Right atrium auricular region (tissue), 2 donors: ENCODE results near the gene GPBAR1. TPM values are rescaled to one million over a fixed set of nuclear protein-coding genes. Genes with fewer than 3 reads are reported as not detected.

Source experiments
- DNase-seq: peaks from one replicate; pipeline ENCODE4 v3.0.0-alpha.2; 2019; ENCODE audit warnings: low spot score
- H3K27ac ChIP-seq, 2 donors: fragments of 200-600 bp; sonication (generic); 1 replicate in 1 of 2; 2 replicates in 1 of 2; pipeline ENCODE4 v1.5.1; 2016 to 2019
- H3K27me3 ChIP-seq, 2 donors: fragments of 200-600 bp; sonication (generic); one replicate each; pipeline versions ENCODE4 v1.5.1 to v1.6.0; 2017 to 2019
- H3K36me3 ChIP-seq: fragments of 200-600 bp; sonication (generic); one replicate; pipeline ENCODE4 v1.5.1; 2016
- H3K4me1 ChIP-seq, 2 donors: fragments of 200-600 bp; sonication (generic); one replicate each; pipeline versions ENCODE4 v1.5.1 to v1.6.0; 2017 to 2019
- H3K4me3 ChIP-seq, 2 donors: fragments of 200-600 bp; sonication (generic); 1 replicate in 1 of 2; 2 replicates in 1 of 2; pipeline ENCODE4 v1.5.1; 2017 to 2019; ENCODE audit warnings: mild to moderate bottlenecking in 1 of 2, moderate library complexity in 1 of 2
- H3K9me3 ChIP-seq, 2 donors: fragments of 200-600 bp; sonication (generic); one replicate each; pipeline ENCODE4 v1.5.1; 2019
- CTCF ChIP-seq, 2 donors: fragments of 200-600 bp; sonication (generic); IDR thresholded peaks; one replicate each; pipeline ENCODE4 v1.5.1; 2019; ENCODE audit warnings: antibody characterized with exemption in 2 of 2
- total RNA-seq, 2 donors: library from RNA; depleted of rRNA; stranded (reverse); fragments of >200 nt; gene quantifications; one replicate each; pipeline ENCODE4 v1.1.0, GENCODE V29; 2016

The GPBAR1 gene
- total RNA-seq, 2 donors from 2014 or later: 1.9 to 10.7 TPM

GRCh38 chr2:218281449-218281848 is 20.6 kb downstream of the GPBAR1 start:
- Histone ChIP-seq H3K36me3 (peaks cover 61% of the 10 kb centered on the region), H3K4me1 (peaks cover 0 to 59% of the 10 kb centered on the region in 2 donors), H3K4me3 (no peak overlapping the region), H3K27ac (peak overlapping the region; percentile 96 to 100), H3K9me3 (no peaks in the 10 kb centered on the region), H3K27me3 (no peaks in the 10 kb centered on the region)
- TF ChIP-seq CTCF (IDR thresholded peaks at IDR 0.05): no peak
- no peak for DNase-seq

- H3K4me1 ChIP-seq: peaks cover 0 to 68% of the 10 kb centered on the region in 2 donors
- DNase-seq: no peak
- peaks cover 52% of the 10 kb centered on the region for H3K36me3 ChIP-seq
- H3K9me3 ChIP-seq: no peaks in the 10 kb centered on the region
- TF ChIP-seq CTCF (IDR thresholded peaks at IDR 0.05): no peak
- H3K27ac ChIP-seq: peak overlapping the region; percentile 96 to 100
- H3K4me3 ChIP-seq: no peak overlapping the region
- H3K27me3 ChIP-seq: no peaks in the 10 kb centered on the region
Observed at GRCh38 chr2:218282173-218282991, 21.6 kb downstream of the GPBAR1 start.

GRCh38 chr2:218284106-218284811 is 23.4 kb downstream of the GPBAR1 start:
- peak overlapping the region; percentile 96 to 100 for H3K27ac ChIP-seq
- DNase-seq: no peak
- no peaks in the 10 kb centered on the region for H3K27me3 ChIP-seq
- no peak for TF ChIP-seq CTCF (IDR thresholded peaks at IDR 0.05)
- H3K4me3 ChIP-seq: no peak overlapping the region
- H3K36me3 ChIP-seq: peaks cover 33% of the 10 kb centered on the region
- H3K4me1 ChIP-seq: peaks cover 0 to 81% of the 10 kb centered on the region in 2 donors
- H3K9me3 ChIP-seq: no peaks in the 10 kb centered on the region

- Histone ChIP-seq H3K9me3 (no peaks in the 10 kb centered on the region), H3K4me1 (peaks cover 0 to 93% of the 10 kb centered on the region in 2 donors), H3K36me3 (peaks cover 19% of the 10 kb centered on the region), H3K4me3 (peak overlapping the region; percentile 49 to 50), H3K27ac (peak overlapping the region; percentile 96 to 100), H3K27me3 (no peaks in the 10 kb centered on the region)
- TF ChIP-seq CTCF (IDR thresholded peaks at IDR 0.05): no peak
- DNase-seq: no peak
Observed at GRCh38 chr2:218285604-218286003, 24.8 kb downstream of the GPBAR1 start.

GRCh38 chr2:218286570-218287459 is 26.0 kb downstream of the GPBAR1 start:
- Histone ChIP-seq H3K27me3 (no peaks in the 10 kb centered on the region), H3K4me3 (peak overlapping the region; percentile 49 to 50), H3K36me3 (peaks cover 9% of the 10 kb centered on the region), H3K27ac (peak overlapping the region; percentile 96 to 100), H3K4me1 (peaks cover 0 to 97% of the 10 kb centered on the region in 2 donors), H3K9me3 (no peaks in the 10 kb centered on the region)
- no peak for TF ChIP-seq CTCF (IDR thresholded peaks at IDR 0.05)
- peak; percentile 98 for DNase-seq
